A204.1 (cell line): ENCODE data around the gene AFP.

Experiments used
- FAIRE-seq: peaks from 2 replicates; lab custom pipeline; 2012; peaks lifted over from hg19 to GRCh38; lab: Jason Lieb, UNC

Gene AFP

DNA sequence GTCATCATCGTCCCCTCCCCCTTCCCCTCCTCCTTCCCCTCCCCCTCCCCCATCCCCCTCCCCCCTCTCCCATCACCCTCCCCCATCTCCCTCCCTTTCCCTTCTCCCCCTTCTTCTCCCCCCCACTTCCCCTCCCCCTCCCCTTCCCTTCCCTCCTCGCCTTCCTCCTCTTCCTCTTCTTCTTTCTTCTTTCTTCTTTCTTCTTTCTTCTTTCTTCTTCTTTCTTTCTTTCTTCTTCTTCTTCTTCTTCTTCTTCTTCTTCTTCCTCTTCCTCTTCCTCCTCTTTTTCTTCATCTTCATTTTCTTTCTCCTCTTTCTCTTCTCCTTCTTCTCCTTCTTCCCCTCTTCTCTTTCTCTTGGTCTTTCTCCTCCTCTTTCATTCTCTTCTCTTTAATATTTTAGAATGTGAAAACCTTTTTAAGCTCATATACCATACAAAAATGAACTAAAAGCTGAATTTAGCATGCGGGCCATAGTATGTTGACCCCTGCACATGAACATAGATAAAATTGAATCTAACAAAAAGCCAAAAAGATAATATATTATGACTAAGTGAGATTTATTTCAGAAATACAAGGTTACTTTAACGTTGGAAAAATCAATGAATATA lies 25.0 kb downstream of the AFP start:
- FAIRE-seq: no peak

DNA sequence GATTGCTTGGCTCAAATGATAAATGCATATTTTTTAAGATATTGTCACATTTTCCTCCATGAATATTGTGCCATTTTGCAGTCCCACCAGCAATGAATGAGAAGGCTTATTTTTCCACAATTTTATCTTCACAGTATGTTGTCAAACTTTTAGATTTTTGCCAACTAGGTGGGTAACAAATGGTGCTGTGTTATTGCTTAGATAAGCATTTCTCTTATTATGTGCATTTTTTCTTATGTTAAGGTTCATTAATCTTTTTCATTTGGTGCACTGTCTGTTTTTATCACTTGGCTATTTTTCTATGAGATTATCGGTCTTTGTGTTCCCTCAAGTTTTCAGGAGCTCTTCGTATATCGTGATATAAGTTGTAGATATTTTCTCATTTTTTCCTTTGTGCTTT lies 32.1 kb downstream of the AFP start:
- no peak for FAIRE-seq

- FAIRE-seq: no peak
Observed at GRCh38 chr4:73470728-73471127, 34.7 kb downstream of the AFP start.

DNA sequence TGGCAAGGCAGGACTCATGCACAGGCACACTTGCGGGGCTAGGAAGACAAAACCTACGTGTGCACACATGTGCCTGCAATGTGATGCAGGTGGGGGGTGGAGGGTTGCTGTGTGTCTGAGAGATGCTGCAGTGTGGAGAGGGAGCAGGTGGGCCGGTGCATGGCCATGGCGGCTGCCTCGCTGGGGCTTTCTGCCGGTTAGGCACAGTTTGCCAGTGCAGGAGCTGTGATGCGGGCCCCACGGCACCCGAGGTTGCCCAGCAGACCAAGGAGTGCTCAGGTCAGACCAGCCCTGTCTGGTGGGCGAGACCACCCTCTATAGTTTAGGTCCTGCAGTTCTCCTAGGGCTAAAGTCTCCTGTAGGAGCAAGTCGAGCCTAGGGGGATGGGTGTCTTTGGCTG lies 41.2 kb downstream of the AFP start:
- no peak for FAIRE-seq

GRCh38 chr4:73479323-73479722 lies 43.3 kb downstream of the AFP start:
- no peak for FAIRE-seq

DNA sequence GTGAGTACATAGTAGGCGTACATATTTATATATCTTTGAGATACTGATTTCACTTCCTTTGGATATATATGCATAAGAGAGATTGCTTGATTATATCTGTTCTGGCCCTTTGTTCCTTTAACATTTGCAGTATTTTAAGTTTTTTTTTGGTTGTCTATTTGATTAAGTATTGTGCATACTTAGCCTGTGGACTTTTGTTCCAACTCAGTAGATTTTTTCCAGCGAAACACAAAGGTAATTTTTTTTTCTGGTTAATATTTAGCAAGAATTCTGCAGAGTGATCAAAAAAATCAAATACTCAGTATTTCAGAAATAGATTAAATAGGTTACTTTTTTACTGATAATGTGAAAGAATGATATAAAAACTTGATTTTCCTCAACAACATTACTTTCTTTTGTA lies 45.3 kb downstream of the AFP start, which contains the start of gene AFM:
TSS of gene AFM (plus strand) at position 388 of the 400 bp plus-strand sequence. CDS start 31 bp downstream, outside the sequence.
- peak; percentile 16 for FAIRE-seq

DNA sequence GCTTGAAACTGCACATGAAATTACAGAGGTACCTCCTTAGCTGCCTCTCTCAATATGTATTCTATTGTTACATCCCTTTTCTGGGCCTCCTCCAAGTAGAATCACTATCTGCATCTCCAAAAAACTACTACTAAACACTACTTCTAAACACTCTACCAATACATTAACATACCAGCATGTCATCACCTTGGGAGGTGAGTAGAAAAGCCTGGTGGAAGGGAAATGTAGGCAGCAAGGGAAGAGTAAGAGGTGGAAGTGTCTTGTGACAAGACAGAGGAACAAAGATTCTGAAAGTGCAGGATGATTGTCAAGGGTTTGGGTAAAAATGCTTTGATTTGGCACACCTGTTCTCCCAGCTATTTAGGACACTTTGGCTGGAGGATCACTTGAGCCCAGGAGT lies 49.1 kb downstream of the AFP start:
- no peak for FAIRE-seq

DNA sequence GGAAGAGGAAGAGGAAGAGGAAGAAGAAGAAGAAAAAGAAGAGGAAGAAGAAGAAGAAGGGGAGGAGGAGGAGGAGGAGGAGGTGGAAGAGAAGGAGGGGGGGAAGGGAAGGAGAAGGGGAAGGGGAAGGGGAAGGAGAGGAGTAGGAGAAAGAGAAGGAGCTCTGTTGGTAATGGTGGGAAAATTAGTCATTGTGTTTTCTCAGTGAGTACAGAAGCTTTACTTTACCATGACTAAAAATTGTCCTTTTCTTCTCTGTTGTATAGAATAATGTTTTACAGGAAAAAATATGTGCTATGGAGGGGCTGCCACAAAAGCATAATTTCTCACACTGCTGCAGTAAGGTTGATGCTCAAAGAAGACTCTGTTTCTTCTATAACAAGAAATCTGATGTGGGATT lies 49.6 kb downstream of the AFP start:
- FAIRE-seq: no peak

DNA sequence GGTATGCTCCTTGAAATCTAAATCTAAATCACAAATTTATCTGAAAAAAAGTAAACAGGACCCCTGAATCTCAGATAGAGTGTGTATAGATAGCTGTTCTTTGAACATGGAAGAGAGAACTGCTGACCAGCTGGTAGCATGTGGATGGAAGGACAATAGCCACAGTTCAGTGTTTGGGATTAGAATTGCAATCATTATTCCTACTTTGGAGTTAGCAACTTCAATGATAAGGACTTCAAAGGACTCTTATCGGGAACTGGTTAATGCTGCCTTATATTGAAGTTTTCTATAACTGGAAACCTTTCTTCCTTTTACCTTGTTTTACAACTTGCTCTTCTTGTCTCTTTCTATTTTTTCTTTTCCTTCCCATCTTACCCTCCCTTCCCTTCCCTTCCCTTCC lies 50.5 kb downstream of the AFP start:
- FAIRE-seq: no peak

DNA sequence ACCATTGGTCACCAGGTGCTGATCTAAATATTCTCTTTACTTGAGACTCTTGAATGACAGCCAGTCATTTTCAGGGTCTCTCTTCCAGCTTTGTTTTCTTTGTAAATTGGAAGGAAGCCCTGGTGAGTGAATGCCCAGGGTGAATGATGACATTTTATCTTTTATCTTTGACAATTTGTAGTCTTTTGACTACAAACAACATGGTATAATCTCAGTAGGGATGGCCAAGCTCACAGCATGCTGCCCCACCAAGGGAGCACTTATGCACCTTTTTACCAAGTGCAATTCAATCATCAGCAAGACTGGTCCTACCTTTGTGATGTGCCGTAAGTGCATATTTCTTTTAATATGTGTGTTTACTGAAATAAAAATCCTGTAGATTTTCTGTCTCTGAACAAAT lies 51.2 kb downstream of the AFP start:
- no peak for FAIRE-seq

GRCh38 chr4:73499996-73500765 lies 64.2 kb downstream of the AFP start:
- FAIRE-seq: no peak

DNA sequence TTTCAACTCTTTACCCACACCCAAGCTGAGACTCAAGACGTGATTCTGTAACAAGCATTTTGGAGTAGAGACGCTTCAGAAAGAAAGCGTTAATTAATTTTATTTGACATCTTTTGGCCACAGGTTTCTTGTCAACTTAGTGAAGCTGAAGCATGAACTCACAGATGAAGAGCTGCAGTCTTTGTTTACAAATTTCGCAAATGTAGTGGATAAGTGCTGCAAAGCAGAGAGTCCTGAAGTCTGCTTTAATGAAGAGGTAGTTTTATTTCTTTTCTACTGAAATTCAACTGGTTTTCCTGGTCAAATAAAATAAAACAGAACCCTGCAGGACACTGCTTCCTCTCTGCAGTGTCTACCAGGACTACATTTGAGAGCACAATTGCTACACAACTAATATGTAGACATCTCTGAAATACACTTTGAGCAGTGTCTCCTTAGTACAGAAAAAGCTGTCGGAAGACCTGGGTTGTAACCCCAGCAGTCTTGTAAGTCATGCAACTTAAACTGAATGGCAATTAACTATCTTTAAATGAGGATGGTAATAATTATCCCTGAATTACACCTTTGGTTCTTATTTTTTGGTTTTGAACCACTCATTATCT lies 65.7 kb downstream of the AFP start:
- FAIRE-seq: no peak

DNA sequence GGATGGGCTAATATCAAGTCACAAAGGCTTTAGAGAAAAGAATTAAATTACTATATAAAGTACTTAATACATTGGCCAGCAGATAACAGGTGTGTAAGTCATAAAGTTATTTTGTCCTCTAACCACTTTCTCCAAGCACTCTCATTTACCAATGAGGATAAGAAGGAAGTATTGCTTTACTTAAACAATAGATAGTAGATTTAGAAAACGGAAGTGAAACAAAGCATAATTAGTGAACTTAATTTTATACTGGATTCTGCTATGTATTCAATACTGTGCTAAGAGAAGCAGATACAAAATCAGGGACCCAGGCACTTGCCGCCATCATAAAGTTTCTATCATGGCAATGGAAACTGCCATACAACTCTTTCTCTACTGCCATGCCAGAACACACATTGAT lies 69.5 kb downstream of the AFP start:
- FAIRE-seq: no peak
